GM21367 (cell line): ENCODE data around the gene SPHK2.
"Not testable (repeated sequence)": the region's sequence is repeated elsewhere in the genome, so short reads cannot be mapped to it uniquely, and the experiment has no call there.

Source experiments
- ATAC-seq: cut with Tn5 transposase; IDR thresholded peaks from one replicate; pipeline ENCODE4 v1.9.1; 2021; ENCODE audit not compliant: unreplicated experiment

SPHK2 gene

DNA sequence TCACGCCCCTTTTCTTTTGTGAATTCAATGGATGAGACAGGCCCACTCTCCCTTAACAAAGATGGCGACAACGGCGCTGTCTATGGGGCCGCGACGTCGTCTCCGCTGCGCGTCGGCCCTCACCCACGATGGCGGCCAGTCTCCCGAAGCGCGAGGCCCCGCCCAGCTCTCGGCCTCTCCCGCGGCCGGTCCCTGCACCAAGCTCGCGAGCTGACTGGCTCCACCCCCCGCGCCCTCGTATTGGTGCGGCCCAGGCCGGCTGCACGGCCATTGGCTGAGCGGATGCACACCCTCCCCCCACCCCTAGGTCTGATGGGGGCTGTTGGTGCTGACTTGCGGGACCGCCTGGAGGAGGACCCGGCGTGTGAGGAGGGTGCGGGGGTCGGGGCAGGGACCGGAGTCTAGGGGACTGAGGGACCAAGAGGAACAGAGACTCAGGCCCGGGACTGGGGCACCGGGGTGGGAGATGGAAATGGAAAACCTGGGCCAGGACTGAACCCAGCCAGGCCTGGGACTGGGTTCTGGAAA, 4.8 kb downstream of the SPHK2 start:
- peak; percentile 42 for ATAC-seq

DNA sequence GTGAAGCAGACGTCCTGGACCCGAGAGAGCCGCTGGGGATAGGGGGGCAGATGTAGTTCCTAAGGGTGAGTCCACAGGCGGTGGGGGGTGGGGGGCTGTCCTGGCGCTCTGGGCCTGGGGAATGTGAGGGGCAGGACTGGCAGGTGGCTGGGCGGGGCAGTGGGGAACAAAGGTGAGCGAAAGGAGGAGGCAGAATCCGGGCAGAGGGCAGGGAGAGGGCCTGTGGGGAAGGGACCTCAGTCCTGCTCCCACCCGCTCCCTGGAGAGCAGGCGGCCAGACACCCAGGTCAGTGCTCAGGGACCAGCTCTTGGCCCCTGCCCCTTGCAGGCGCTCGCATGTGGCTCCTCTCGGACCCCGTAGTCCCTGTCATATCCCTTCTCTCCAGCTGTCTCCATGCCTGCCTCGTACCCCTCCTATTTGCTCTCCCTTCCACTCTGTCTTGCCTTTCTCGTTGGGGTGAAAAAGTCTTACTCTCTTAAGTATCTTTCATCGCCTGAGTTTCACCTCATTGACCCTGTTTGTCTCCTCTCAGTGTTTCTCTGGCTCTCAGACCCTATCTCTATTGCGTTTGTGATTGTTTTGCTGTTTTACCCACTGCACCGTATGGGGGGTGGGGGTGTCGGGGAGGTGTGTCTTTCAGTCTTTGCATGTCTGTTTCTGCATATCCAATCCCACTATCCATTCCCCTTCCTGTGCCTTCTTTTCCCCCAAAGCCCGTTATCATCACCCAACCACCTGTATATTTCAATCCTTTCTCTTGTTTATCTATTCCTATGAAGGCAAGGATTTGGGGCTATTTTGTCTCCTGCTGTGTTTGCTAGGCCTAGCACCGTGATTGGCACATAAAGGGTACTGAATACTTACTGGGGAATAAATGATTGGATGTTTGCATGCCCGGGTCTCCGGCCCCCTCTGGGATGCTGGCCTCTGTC, 5.8 kb downstream of the SPHK2 start:
- no peak for ATAC-seq

DNA sequence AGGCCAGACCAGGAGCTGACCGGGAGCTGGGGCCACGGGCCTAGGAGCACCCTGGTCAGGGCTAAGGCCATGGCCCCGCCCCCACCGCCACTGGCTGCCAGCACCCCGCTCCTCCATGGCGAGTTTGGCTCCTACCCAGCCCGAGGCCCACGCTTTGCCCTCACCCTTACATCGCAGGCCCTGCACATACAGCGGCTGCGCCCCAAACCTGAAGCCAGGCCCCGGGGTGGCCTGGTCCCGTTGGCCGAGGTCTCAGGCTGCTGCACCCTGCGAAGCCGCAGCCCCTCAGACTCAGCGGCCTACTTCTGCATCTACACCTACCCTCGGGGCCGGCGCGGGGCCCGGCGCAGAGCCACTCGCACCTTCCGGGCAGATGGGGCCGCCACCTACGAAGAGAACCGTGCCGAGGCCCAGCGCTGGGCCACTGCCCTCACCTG, 6.6 kb downstream of the SPHK2 start:
- ATAC-seq = no peak

GRCh38 chr19:48627201-48627864, 8.0 kb downstream of the SPHK2 start:
- no peak for ATAC-seq

- no peak for ATAC-seq
Measured at GRCh38 chr19:48627865-48628314, 8.6 kb downstream of the SPHK2 start.

DNA sequence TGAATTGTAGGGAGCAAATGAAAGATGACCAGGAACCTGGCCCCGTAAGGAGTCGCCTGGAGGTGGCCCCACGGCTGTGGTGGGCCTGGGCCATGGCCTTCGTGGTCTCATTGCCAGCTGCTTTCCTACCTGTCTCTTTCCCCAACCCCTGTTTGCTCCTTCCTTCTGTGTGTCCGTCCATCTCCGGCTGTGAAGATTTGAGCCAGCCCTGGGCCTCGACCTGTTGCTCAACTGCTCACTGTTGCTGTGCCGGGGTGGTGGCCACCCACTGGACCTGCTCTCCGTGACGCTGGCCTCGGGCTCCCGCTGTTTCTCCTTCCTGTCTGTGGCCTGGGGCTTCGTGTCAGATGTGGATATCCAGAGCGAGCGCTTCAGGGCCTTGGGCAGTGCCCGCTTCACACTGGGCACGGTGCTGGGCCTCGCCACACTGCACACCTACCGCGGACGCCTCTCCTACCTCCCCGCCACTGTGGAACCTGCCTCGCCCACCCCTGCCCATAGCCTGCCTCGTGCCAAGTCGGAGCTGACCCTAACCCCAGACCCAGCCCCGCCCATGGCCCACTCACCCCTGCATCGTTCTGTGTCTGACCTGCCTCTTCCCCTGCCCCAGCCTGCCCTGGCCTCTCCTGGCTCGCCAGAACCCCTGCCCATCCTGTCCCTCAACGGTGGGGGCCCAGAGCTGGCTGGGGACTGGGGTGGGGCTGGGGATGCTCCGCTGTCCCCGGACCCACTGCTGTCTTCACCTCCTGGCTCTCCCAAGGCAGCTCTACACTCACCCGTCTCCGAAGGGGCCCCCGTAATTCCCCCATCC, 9.4 kb downstream of the SPHK2 start:
- no peak for ATAC-seq

DNA sequence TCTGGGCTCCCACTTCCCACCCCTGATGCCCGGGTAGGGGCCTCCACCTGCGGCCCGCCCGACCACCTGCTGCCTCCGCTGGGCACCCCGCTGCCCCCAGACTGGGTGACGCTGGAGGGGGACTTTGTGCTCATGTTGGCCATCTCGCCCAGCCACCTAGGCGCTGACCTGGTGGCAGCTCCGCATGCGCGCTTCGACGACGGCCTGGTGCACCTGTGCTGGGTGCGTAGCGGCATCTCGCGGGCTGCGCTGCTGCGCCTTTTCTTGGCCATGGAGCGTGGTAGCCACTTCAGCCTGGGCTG, 9.9 kb downstream of the SPHK2 start:
- no peak for ATAC-seq

- no peak for ATAC-seq
Measured at GRCh38 chr19:48629599-48630295, 10.4 kb downstream of the SPHK2 start.

DNA sequence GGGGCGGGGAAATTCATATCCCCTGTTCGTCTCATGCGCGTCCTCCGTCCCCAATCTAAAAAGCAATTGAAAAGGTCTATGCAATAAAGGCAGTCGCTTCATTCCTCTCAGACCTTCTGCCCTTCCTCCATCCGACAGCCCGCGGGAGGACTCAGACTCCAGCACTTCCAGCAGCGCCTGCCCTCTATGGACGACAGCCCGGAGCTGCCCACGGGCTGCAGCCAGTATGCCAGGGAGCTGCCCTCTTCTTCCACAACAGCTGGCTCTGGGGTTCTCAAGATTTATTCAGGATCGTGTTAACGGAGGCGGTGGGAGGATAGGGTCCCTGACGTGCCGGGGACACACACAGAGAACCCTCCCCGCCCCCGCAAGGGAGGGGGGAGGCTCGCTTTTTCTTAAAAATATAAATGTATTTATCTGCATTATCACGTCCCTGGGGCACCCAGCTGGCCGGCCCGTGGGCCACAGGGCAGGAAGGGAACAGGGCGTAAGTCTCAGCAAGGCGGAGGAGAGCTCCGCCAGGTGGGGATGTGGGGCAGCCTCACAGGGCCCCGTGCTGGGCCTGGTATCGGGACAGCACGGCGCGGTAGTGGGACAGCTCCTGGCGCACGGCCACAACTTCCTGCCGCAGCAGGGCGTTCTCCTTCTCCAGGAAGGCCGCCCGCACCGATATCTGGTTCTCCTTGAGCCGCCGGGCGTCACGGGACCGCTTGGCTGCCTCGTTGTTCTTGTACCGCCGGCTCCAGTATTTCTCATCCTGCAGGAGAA, 11.2 kb downstream of the SPHK2 start:
- ATAC-seq = no peak

- ATAC-seq = no peak
Measured at GRCh38 chr19:48631225-48631624, 11.9 kb downstream of the SPHK2 start.

GRCh38 chr19:48632286-48632685, 13.0 kb downstream of the SPHK2 start:
- ATAC-seq = not testable (repeated sequence)

GRCh38 chr19:48632692-48633147, 13.4 kb downstream of the SPHK2 start:
- ATAC-seq = no peak

DNA sequence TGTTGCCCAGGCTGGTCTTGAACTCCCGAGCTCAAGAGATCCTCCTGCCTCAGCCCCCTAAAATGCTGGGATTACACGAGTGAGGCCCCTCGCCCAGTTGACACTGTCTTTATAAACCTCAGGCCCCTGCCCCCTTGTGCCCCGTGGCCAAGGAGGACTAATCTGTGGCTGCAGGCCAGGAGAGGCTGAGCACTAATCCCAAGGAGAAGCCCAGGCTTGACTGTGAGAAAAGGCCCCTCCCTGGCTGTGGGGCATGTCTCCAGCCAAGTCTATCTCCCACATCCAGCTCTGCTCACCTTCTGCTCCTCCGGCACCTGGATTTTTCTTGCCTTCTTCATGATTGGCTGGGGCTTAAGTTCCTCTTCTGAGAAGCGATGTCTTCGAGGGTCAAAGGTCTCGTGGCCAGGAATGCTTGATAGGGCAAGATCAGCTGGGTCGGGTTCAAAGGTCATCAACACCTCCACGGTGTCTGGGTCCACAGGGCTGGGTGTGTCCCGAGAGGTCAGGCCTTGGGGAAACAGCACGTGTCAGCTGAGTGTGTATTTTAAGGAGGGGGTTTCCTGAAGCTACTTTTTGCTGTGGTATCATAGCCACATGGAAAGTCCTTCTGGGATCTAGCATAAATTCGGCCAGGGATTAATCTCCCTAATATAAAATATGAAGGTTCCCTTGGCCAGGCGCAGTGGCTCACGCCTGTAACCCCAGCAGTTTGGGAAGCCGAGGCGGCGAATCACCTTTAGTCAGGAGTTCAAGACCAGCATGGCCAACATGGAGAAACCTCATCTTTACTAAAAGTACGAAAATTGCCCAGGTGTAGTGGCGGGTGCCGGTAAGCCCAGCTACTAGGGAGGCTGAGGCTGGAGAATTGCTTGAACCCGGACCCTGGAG, 14.1 kb downstream of the SPHK2 start:
- no peak for ATAC-seq

GRCh38 chr19:48634036-48634342, 14.7 kb downstream of the SPHK2 start:
- ATAC-seq = no peak

- no peak for ATAC-seq
Measured at GRCh38 chr19:48634424-48635262, 15.3 kb downstream of the SPHK2 start.

DNA sequence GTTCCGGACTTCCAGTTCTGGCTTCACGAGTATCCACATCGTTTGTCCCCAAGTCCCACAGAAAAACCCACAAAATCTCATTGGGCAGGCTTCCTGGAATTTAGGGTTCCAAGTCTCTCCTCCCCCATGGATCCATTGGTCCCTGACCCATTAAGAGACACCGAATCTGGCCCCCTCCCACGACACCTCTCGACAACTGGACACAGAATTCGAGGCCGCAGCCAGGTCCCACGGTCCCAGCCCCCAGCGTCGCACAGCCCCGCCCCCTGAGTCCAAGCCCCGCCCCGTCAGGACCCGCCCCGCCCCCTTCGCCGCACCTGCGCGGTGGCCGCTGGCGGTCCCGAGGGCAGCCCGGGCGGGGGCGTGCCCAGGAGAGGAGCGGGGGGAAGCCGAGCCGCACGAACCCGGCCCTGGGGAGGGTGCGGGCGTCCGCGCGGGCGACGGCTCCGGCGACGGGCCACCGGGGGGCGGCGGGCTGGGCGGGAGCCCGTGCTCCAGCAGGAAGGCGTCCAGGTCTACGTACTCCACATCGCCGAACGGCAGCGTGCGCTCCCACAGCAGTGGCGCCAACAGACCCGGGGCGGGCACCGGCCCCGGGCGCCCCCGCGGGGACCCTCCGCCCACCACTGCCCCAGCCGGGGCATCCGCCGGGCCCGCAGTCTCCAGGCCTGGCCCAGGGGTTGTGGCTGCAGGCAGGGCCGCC, 16.1 kb downstream of the SPHK2 start:
- no peak for ATAC-seq
